Skin of body (tissue), 2 donors: Measurements from ENCODE around the gene VPS9D1. TPM values are rescaled to one million over a fixed set of nuclear protein-coding genes. Genes with fewer than 3 reads are reported as not detected.
"Not testable (repeated sequence)": the region's sequence is repeated elsewhere in the genome, so short reads cannot be mapped to it uniquely, and the experiment has no call there.

ENCODE experiments used
- DNase-seq: peaks from one replicate; lab custom pipeline; 2025; lab: John Stamatoyannopoulos, UW
- total RNA-seq: library from RNA; depleted of rRNA; stranded (reverse); fragments of >200 nt; gene quantifications from one replicate; pipeline ENCODE4 v1.2.3, GENCODE V29; 2014

VPS9D1 gene
- total RNA-seq, 1 donor from 2014 or later: 3.5 TPM

GRCh38 chr16:89664238-89664637 lies 56.5 kb downstream of the VPS9D1 start:
- not testable (repeated sequence) for DNase-seq

GRCh38 chr16:89661215-89661614 lies 59.5 kb downstream of the VPS9D1 start:
- no peak for DNase-seq

GRCh38 chr16:89660146-89660545 lies 60.6 kb downstream of the VPS9D1 start:
- no peak for DNase-seq

- no peak for DNase-seq
Observed at GRCh38 chr16:89658221-89658879, 62.3 kb downstream of the VPS9D1 start.

GRCh38 chr16:89657442-89658220 lies 63.1 kb downstream of the VPS9D1 start, which contains the start of the genes CHMP1A and SPATA33:
Gene CHMP1A (minus strand): TSS chr16:89657708. CDS start chr16:89657588, 120 bp downstream.
Gene SPATA33 (plus strand): TSS chr16:89657836. CDS start chr16:89657912, 76 bp downstream.
- DNase-seq: peak; percentile 75

Other genes with a start within 250 kb of the VPS9D1 start
- 64.2 TPM for gene ANKRD11, start 230.3 kb downstream of the VPS9D1 start, total RNA-seq
- gene SPG7, start 212.5 kb downstream of the VPS9D1 start, total RNA-seq: 84.2 TPM
- gene RPL13, start 160.2 kb downstream of the VPS9D1 start, total RNA-seq: 2,621 TPM
- gene CPNE7, start 145.1 kb downstream of the VPS9D1 start, total RNA-seq: 0.89 TPM
- gene DPEP1, start 107.3 kb downstream of the VPS9D1 start, total RNA-seq: 2.4 TPM
- gene CHMP1A, start 63.2 kb downstream of the VPS9D1 start, total RNA-seq: 38.2 TPM
- 3.4 TPM for gene SPATA33, start 63.1 kb downstream of the VPS9D1 start, total RNA-seq
- 28.5 TPM for gene CDK10, start 34.2 kb downstream of the VPS9D1 start, total RNA-seq
- gene SPATA2L, start 19.2 kb downstream of the VPS9D1 start, total RNA-seq: 6.2 TPM
- gene ZNF276, start 639 bp upstream of the VPS9D1 start, total RNA-seq: 29.4 TPM
- 17.2 TPM for gene FANCA, start 95.7 kb upstream of the VPS9D1 start, total RNA-seq
- 3.6 TPM for gene SPIRE2, start 107.6 kb upstream of the VPS9D1 start, total RNA-seq
- 109 TPM for gene TCF25, start 152.7 kb upstream of the VPS9D1 start, total RNA-seq
- 2.2 TPM for gene MC1R, start 198.0 kb upstream of the VPS9D1 start, total RNA-seq
- 7.6 TPM for gene TUBB3, start 202.4 kb upstream of the VPS9D1 start, total RNA-seq
- gene DEF8, start 227.9 kb upstream of the VPS9D1 start, total RNA-seq: 35.7 TPM